Raji (cell line): ENCODE data around the gene PTPN14.

Experiments
- POLR2A ChIP-seq: IDR thresholded peaks from 2 replicates; pipeline ENCODE4 v1.6.1; 2011; ENCODE audit warnings: low read depth, low read length, control low read depth; ENCODE audit not compliant: insufficient read depth

Gene PTPN14

GRCh38 chr1:214473862-214474261 lies 77.5 kb downstream of the PTPN14 start:
- no peak for TF ChIP-seq POLR2A

DNA sequence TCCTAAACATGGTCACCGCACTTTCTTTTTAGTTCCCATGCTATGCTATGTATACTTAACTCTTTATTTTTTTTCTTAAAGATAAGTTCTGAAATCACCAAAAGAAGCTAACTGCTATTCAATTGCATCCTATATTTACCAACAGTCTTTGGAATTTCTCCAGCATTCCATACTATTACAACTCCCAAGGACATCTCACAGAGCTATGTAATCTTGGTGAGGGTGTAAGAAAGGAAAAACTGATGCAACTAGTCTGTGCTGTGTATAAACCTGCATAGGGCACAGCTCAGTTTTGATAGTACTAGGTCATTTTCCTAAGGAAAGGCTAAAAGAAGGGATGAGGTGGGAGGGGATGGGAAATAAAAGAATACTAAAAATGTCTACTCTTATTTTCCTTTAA lies 78.0 kb downstream of the PTPN14 start:
- no peak for TF ChIP-seq POLR2A

GRCh38 chr1:214472364-214472763 lies 79.0 kb downstream of the PTPN14 start:
- no peak for TF ChIP-seq POLR2A

GRCh38 chr1:214471458-214471857 lies 79.9 kb downstream of the PTPN14 start:
- no peak for TF ChIP-seq POLR2A

DNA sequence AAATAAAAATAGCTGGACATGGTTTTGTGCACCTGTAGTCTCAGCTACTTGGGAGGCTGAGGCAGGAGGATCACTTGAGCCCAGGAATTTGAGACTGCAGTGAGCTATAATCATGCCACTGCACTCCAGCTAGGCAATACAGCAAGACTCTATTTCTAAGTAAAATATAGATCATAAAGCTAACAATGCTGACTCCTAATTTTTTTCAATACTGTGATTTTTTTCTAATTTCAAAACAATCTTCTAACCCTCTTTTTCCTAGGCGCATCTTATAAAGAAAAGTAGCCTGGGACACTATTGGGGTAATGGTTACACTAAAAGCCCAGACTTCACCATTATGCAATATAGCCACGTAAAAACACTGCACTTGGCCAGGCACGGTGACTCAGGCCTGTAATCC lies 81.3 kb downstream of the PTPN14 start:
- no peak for TF ChIP-seq POLR2A

GRCh38 chr1:214469290-214469689 lies 82.1 kb downstream of the PTPN14 start:
- TF ChIP-seq POLR2A = no peak

- no peak for TF ChIP-seq POLR2A
These were observed 84.3 kb downstream of the PTPN14 start for GRCh38 chr1:214467078-214467585.

- no peak for TF ChIP-seq POLR2A
These were observed 84.9 kb downstream of the PTPN14 start for GRCh38 chr1:214466403-214467077.

- TF ChIP-seq POLR2A = no peak
These were observed 86.7 kb downstream of the PTPN14 start for GRCh38 chr1:214464445-214465287.

GRCh38 chr1:214463596-214463995 lies 87.8 kb downstream of the PTPN14 start:
- TF ChIP-seq POLR2A = no peak

GRCh38 chr1:214462882-214463281 lies 88.5 kb downstream of the PTPN14 start:
- TF ChIP-seq POLR2A = no peak

GRCh38 chr1:214461305-214461704 lies 90.1 kb downstream of the PTPN14 start:
- no peak for TF ChIP-seq POLR2A

DNA sequence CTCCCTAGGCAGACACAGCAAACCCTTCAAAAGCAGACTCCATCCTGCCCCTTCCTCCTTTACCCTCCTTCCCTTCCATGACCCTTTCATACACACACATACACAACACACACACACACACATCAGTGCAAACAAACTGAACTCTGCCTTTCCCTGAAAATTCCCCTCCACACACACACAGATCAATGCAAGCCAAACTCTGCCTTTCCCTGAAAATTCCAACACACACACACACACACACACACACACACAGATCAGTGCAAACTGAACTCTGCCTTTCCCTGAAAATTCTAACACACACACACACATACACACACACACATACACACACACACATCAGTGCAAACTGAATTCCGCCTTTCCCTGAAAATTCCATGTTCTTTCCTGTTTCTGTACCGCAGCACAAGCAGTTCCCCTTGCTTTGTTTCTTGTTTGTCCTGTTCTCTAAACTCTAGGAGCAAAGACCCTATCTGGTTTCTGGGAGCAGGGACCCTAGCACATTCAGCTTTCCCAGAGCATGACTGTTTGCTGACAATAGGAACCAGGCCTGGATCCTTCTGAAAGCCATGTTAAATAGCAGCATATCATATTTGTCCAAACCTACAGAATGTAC lies 91.0 kb downstream of the PTPN14 start:
- TF ChIP-seq POLR2A = no peak

DNA sequence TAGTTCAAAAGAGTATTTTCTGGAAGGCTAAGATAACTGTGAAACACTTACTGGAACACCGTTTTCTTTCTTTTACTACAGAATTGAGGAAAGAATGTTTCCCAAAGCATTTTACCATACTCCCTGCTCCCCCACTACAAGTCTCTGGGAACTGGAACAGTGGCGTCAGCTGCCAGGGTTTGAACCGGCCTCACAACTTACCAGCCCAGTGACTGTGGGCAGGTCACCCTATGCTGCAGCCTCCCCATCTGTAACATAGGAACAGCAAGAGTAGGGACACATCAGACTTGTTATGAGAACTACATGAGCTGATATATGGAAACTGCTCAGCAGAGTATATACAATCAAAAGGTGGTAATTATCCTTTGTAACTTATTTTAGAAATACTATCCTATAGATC lies 91.5 kb downstream of the PTPN14 start:
- no peak for TF ChIP-seq POLR2A

- no peak for TF ChIP-seq POLR2A
These were observed 92.9 kb downstream of the PTPN14 start for GRCh38 chr1:214458541-214458940.

- TF ChIP-seq POLR2A = no peak
These were observed 95.2 kb downstream of the PTPN14 start for GRCh38 chr1:214455971-214456867.
